HG02852 (cell line): ENCODE measurements around the gene RPS6KB1.
"Not testable (repeated sequence)": the region's sequence is repeated elsewhere in the genome, so short reads cannot be mapped to it uniquely, and the experiment has no call there.

ENCODE experiments used
- ATAC-seq: cut with Tn5 transposase; IDR thresholded peaks from one replicate; pipeline ENCODE4 v1.9.1; 2021; ENCODE audit warnings: mild to moderate bottlenecking, moderate library complexity; ENCODE audit not compliant: unreplicated experiment

The RPS6KB1 gene

DNA sequence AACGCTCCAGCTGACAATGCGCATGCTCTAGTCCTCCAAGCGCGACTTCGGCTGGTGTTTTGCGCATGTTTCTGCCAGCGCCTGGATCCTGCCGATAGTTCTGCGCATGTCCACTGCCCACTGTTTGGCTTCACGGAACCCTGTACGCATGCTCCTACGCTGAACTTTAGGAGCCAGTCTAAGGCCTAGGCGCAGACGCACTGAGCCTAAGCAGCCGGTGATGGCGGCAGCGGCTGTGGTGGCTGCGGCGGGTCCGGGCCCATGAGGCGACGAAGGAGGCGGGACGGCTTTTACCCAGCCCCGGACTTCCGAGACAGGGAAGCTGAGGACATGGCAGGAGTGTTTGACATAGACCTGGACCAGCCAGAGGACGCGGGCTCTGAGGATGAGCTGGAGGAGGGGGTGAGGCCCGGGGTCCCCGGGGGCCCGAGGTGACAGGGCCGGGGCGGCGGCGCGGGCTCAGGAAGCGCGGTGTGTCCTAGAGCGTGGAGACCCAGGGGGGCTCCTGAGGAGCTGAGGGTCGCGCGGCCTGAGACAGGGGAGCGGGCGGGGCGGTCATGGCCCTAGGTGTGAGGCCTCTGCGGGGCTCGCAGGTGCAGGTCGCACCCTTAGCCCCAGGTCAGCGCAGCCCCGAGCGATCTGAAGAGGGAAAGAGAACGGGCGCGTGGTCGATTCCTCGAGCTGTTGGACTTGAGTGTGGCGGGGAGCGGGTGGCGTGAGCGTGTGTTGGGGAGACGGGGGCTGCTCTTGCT, at the start of gene RPS6KB1, which contains the start of gene TUBD1:
Gene RPS6KB1 (plus strand): TSS at position 198 of the 752 bp plus-strand sequence. CDS start 64 bp downstream, at position 262.
Gene TUBD1 (minus strand): TSS at position 20 of the 752 bp plus-strand sequence. CDS start 1,941 bp downstream, outside the sequence.
- peak; percentile 86 for ATAC-seq

DNA sequence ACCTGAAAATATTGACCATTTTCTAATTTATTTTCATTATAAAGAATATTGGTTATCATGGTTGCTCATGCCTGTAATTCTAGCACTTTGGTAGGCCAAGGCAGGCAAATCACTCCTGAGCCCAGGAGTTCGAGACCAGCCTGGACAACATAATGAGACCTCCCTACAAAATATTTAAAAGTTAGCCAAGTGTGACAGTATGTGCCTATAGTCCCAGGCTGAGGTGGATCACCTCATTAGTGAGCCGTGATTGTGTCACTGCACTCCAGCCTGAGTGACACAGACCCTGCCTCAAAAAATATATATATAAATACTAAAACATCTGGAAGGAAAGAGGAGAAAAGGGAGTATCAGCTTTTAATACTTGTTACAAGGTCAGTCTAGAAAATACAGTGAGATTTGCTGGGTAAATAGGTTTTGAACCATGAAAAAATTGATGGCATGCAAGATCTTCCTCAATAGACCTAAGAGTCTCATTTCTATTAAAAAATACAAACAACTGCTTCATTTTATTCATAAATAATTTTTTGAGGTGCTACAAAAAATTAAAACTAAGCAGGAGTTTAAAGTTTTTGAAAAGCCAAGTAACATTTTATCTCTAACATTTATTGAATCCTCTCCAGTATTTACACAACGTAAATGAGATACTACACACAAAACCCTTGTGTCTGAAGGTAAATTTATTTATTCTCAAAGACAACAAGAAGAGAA, 47.9 kb upstream of the RPS6KB1 start:
- ATAC-seq = no peak

DNA sequence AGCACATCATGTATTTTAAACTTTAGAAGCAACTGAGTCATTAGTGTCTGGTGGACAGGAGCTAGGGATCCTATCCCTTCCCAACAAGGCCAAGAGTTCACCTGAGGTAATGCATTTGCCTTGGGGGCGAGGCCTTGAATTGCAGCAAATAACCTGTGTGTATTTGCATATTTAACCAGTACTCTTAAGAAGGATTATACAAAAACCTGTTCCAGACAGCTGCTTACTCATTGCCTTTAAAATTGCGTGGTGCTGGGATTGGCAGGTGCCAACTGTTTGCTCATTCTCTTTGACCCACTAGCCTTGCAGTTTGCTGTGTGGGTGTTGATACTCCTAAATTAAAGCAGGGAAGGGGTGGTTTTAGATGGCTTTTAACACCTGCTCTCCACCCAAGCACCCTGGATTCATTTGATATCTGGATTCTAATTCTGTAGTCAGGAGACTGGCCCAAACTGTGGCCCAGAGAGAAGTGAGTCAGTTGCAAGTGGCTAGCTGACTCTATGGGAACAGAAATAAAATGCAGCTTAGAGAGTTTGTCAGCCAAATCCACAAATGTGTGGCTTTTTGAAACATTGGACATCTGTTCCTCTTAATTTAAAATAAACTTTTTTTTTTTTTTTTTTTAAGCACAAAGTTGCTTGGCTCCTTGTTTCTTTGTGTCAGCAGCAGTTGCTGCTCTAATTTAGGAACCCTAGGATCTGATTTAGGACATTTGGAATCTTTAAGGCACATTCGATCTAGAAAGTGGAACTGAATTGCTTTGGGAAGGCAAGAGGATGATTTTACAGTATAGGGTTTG, 47.1 kb upstream of the RPS6KB1 start:
- ATAC-seq = no peak

DNA sequence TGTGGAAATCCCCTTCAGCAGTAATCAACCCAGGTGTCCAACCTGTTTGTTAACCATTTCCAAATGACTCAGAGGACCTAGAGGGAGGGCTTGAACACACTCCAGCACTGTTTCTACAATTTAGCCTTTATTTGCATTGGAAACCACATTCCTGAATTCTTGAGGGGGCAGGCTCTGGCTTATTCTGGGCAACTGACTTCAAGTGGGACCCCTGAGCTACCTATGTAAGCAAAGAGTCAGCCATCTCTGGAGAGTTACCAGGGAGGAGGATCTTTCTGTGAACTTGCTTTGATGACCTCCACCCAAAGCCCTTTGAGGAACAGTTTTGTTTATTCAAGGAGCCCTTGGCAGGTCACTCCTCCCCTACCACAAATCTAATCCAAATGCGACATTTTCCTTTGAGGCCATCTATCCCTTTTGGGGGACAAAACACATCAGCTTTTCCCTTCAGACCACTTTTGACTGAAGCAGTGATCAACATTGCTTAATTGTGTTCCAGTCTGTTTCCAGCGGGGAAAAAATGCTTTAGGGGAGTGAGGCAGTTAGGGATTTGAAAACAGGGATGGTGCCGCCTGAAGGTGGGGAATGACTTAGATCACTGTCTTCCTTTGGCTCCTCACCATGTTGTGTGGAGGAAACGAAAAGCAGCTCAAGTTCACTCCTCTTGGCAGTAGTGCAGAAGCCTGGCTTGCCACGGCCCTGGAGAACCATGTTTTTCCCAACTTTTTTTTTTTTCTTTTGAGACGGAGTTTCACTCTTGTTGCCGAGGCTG, 46.3 kb upstream of the RPS6KB1 start:
- peak; percentile 36 for ATAC-seq

DNA sequence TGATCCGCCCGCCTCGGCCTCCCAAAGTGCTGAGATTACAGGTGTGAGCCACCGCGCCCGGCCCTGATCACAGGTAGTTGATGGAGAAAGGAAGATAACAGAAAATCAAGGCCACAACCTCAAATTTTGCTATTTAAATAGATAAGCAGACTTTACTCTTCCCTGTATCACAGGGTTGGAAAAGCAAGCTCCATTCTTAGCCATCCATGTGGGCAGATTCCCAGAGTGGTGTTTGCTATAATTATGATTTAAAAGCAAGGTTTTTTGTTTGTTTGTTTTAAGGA, 44.6 kb upstream of the RPS6KB1 start:
- no peak for ATAC-seq

DNA sequence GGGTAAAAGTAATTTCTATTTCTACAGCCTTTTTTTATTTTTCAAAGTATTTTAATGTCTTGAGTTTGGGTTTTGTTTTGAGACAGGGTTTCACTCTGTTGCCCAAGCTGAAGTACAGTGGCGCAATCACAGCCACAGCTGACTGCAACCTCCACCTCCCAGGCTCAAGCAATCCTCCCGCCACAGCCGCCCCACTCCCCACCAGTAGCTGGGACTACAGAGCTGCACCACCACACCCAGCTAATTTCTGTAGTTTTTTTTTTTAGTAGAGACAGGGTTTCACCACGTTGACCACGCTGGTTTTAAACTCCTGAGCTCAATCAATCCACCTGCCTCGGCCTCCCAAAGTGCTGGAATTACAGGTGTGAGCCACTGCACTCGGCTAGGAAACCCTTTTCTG, 44.1 kb upstream of the RPS6KB1 start:
- peak; percentile 59 for ATAC-seq

DNA sequence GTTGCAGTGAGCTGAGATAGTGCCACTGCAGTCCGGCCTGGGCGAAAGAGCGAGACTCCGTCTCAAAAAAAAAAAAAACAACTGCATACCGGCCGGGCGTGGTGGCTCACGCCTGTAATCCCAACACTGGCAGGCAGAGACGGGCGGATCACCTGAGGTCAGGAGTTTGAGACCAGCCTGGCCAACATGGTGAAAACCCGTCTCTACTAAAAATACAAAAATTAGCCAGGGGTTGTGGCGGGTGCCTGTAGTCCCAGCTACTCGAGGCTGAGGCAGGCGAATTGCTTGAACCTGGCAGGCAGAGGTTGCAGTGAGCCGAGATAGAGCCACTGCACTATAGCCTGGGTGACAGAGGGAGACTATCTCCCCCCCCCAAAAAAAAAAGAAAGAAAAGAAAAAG, 42.6 kb upstream of the RPS6KB1 start:
- not testable (repeated sequence) for ATAC-seq

DNA sequence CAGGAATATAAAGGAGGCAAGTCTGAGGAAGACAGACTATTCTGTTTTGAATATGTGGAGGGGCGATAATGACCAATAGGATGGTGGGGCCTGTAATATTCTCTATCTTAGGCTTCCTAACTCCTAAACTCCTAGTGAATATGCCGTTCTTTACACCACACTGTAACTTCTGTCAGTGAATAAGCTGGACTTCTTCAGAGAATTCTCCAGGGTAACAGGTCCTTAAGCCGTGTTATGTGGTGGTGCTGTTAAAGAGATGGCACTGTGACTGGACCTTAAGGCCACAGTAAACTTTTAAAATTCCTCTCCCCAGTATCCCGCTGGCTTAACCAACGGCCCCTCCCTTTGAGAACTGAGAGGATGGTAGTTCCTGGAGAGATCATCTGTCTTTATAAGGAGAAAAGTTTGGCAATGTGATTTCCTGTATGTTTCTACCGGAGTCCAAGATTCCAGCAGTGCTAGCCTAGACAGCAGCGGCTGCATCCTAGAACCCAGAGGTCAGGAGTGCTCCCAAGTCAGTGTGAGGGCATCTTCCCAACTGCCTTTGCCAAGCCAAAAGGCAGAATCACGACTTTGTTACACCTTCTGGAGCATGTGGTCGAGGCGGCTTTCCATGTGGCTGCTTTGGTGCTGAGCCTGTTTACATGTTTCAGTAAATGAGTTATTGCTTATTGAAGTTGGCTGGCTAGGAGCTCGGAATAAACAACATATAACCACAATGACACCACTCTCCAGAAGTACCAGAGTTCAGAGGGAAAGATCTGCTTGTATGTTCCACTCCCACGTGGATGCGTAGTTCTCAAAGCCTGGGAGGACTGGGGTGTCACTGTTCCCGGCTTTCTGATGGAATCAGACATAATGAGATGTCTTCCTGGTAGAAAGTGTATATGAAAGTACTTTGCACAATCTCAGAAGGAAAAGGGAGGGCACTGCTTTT, 41.2 kb upstream of the RPS6KB1 start:
- no peak for ATAC-seq

DNA sequence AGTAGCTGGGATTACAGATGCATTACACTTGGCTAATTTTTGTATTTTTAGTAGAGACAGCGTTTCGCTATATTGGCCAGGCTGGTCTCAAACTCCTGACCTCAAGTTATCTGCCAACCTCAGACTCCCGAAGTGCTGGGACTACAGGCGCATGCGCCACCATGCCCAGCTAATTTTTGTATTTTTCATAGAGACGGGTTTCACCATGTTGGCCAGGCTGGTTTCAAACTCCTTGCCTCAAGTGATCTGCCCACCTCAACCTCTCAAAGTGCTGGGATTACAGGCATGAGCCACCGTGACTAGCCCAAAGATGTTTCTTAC, 40.1 kb upstream of the RPS6KB1 start:
- ATAC-seq = not testable (repeated sequence)

DNA sequence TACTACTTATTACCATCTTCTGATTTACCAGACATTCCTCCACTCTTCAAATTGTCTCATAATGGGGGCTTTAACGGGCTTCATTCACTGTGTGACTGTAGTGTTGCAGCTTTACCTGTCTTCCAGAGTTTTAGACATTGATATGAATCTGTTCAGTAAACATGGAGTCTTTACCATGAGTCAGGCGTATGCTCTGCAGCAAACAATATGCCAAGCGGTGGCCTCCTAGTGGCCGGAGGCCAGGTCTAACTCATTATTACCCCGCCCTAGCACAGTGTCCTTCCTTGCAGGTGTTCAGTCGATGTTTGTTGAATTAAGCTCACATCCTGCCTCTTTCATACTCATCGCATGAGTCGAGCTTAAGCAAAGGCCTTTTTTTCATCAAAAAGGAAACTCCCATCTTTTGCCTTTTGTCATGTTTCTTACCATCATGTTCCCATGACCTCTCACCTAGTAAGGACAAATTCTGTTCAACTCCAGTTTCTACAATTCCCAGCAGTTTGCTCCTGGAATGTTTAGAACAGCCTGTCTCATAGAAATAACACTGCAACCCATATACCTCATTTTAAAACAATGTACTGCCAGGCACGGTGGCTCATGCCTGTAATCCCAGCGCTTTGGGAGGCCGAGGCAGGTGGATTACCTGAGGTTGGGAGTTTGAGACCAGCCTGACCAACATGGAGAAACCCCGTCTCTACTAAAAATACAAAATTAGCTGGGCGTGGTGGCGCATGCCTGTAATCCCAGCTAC, 39.6 kb upstream of the RPS6KB1 start:
- peak; percentile 50 for ATAC-seq

DNA sequence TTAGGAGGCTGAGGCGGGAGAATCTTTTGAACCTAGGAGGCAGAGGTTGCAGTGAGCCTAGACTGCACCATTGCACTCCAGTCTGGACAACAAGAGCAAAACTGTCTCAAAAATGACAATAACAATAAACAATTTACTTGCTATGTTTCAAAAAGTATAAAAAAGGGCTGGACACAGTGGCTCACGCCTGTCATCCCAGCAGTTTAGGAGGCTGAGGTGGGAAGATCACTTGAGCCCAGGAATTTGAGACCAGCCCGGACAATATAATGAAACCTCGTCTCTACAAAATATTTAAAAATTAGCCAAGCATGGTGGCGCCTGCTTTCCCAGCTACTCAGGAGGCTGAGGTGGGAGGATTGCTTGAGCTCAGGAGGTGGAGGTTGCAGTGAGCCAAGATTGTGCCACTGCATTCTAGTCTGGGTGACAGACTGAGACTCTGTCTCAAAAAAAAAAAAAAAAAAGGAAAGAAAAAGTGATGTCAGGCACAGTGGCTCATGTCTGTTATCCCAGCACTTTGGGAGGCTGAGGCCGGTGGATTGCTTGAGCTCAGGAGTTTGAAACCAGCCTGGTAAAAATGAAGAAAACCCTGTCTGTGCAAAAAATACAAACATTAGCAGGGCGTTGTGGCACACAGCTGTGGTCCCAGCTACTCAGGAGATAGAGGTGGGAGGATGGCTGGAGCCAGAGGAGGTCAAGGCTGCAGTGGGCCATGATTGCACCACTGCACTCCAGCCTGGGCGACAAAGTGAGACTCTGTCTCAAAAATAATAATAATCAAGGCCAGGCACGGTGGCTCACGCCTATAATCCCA, 38.8 kb upstream of the RPS6KB1 start:
- ATAC-seq = not testable (repeated sequence)

DNA sequence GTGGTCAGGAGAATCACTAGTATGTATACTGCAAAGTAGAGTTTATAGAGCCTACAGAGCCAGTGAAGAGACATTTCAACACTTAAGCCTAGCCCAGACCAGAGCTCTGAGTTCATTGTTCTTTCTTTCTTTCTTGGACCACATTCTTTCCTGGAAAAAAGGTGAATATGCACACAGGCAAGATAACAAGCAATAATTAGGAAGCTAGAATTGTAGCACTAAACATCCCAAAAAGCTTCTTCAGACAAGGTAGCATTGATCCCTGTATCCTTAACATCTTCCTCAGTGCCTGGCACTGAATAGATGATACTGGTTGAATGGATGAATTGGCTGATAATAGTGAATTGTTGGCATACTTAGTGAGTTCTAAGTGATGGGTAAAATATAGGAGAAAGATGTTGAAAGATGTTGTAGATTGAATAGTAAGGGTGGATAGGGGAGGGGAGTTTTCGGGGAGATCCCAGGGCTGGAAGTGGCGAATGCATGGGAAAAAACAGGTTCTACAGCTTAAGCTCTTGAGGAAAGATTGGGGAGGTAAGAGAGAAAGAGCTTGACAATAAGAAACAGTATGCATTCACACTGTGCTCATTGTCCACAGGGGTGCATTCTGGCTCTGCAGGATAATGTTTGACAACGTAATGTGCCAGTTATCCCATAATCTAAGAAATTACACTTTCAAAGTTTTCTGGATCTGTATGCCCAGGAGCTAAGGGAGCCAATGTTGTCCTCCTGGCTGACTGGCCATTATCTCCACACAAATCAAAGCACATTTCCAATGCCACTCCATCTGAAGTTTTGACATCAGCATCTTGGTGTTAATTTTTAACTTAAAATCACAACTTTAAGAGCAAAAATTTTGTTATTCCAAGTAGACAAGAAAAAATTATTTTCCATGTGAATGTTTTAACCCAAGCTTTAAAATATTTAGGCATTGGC, 35.8 kb upstream of the RPS6KB1 start:
- no peak for ATAC-seq

DNA sequence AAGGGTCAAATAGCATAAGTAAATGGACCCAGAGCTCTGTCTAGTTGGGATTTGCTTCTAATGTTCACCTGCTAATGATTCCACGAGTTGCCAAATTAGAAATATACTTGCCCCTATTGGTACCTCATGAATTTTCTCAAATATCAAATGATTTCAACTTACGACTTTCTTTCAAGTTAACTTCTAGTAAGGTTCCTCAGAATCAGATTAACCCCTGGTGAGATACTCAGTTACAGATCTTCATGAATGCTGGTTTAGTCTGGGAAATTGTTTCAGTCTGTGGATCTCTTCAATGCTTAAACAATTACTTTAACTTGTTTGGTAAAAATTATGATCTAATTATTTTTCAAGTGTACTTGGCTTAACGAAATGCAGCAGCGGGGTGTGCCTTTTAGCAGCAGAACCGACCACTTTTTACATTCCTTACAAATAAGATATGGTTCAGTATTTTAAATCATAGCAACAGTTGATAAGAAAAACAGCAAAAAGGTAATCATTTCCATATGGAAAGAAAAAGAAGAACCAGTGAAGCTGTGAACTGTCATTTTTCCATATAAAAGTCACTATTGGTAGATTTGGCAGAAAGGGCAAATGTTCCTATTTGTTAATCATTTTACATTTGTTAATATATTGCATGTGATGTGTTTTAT, 34.6 kb upstream of the RPS6KB1 start:
- ATAC-seq = no peak

DNA sequence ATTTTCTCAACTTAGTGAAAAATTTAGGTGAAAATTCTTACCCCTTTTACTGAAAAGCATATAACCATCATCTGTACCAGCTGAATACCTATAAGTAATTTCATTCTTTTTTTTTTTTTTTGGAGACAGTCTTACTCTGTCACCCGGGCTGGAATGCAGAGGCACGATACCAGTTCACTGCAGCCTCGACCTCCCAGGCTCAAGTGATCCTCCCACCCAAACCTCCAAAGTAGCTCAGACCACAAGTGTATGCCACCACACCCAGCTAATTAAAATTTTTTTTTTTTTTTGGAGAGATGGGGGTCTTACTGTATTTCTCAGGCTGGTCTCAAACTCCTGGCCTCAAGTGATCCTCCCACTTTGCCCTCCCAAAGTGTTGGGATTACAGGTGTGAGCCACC, 34.0 kb upstream of the RPS6KB1 start:
- no peak for ATAC-seq

DNA sequence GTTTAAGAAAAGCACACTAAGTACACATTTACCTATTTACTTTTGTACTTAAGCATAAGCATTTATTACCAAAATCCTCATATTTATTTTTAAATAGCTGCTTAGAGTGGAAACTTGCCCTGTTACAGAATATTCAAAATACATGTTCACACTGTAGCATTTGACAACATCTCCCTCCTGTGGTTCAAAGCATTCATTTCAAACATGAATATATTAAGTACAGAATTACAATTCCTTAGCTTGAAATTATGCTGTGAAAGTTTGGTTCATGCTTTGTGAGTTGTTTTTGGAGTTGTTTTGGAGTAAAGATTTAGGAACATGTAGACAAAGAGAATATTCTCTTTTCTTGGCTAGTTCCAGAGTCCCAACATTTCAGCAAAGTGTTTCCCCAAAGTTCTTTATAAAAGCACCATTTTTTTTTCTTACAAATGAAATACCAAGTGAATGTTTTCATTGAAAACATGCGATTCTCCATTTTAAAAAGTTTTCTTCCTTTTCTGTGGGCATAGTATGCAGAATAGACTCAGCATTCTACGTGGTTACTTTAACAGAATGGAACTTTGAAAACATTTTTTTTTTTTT, 33.4 kb upstream of the RPS6KB1 start:
- ATAC-seq = no peak

DNA sequence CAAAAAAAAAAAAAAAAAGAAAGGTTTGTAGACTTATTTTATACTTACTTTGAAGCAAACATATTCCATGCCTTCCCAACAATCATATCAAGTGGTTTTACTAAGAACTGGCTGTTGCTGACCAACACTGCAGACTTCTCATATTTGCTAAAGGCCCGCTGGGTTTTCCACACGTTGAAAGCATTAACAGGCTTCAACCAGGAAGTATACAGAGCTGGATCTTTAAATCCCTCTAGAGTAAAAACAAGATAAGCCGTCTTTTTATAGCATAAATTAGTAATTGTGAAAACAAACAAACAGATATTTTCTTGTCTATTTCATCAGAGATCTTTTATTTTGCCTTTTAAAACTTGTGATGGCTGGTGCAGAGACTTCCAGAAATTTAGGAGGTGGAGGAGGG, 29.3 kb upstream of the RPS6KB1 start:
- no peak for ATAC-seq

DNA sequence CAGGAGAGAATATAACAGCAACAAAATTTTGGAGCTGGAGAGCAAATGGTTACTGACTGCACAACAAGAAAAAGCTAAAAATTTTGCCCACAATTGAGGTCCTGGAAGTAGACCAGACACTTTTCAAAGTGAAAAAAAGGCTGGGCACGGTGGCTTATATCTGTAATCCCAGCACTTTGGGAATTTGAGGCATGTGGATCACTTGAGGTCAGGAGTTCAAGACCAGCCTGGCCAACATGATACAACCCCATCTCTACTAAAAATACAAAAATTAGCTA, 23.0 kb upstream of the RPS6KB1 start:
- no peak for ATAC-seq
